GM12878 (cell line): ENCODE results near the gene LRRC53. TPM values are rescaled to one million over a fixed set of nuclear protein-coding genes. Genes with fewer than 3 reads are reported as not detected.

ENCODE experiments used
- ATAC-seq: fragments of 200-7000 bp; cut with Tn5 transposase; 3 replicates; pipeline ENCODE4 v1.9.1; 2020; ENCODE audit warnings: mild to moderate bottlenecking, moderate library complexity
- BruUV-seq: library from RNA; stranded (reverse); fragments of 400-500 nt; replicated peaks from 2 replicates; lab custom pipeline; 2021; lab: Mats Ljungman, UMichigan
- CTCF ChIA-PET: fragments of 300-600 bp; sonication (Branson Sonifier 250); formaldehyde crosslinking; extraction: SDS; loops from one replicate; lab custom pipeline; 2021; ENCODE audit warnings: inconsistent platforms; lab: Yijun Ruan, JAX
- POLR2A ChIA-PET: fragments of 350-600 bp; formaldehyde crosslinking; extraction: SDS; loops from one replicate; lab custom pipeline; 2021; ENCODE audit warnings: inconsistent platforms; lab: Charles Lee
- RAD21 ChIA-PET: fragments of 300-600 bp; sonication (Branson Sonifier 250); formaldehyde crosslinking; loops from one replicate; lab custom pipeline; 2023; ENCODE audit warnings: antibody characterized with exemption; ENCODE audit not compliant: unreplicated experiment; lab: Charles Lee
- SMC1A ChIA-PET: fragments of 300-600 bp; sonication (Branson Sonifier 250); formaldehyde crosslinking; loops from one replicate; lab custom pipeline; 2023; ENCODE audit not compliant: unreplicated experiment, uncharacterized antibody; lab: Charles Lee
- DNase-seq: peaks from one replicate; pipeline ENCODE4 v3.0.0-alpha.2; 2011; ENCODE audit warnings: low read depth, low spot score
- FAIRE-seq: peaks from 3 replicates; lab custom pipeline; 2011; peaks lifted over from hg19 to GRCh38; lab: Jason Lieb, UNC
- H2AFZ ChIP-seq: 2 replicates; pipeline ENCODE4 v1.6.0; 2011; ENCODE audit warnings: low read depth, low read length, control low read depth; ENCODE audit not compliant: control insufficient read depth
- H3K27ac ChIP-seq: 2 replicates; pipeline ENCODE4 v1.5.1; 2011; ENCODE audit warnings: control low read depth; ENCODE audit not compliant: control insufficient read depth, insufficient read depth
- H3K27me3 ChIP-seq, 2 experiments: replicated peaks in 1 of 2; 2 replicates each; pipeline versions ENCODE4 v1.6.0 to v1.6.1; 2011; ENCODE audit warnings: low read length in 1 of 2; ENCODE audit not compliant: control insufficient read depth in 2 of 2, insufficient read depth in 2 of 2
- H3K36me3 ChIP-seq, 2 experiments: 2 replicates each; pipeline ENCODE4 v1.5.1; 2011; ENCODE audit warnings: low read length in 1 of 2; ENCODE audit not compliant: control insufficient read depth in 2 of 2, insufficient read depth in 2 of 2
- H3K4me1 ChIP-seq: 2 replicates; pipeline ENCODE4 v1.6.1; 2011; ENCODE audit warnings: mild to moderate bottlenecking, low read length, moderate library complexity, mixed read lengths; ENCODE audit not compliant: control insufficient read depth, insufficient read depth
- H3K4me2 ChIP-seq: 2 replicates; pipeline ENCODE4 v1.6.0; 2011; ENCODE audit warnings: control low read depth; ENCODE audit not compliant: control insufficient read depth, insufficient read depth
- H3K4me3 ChIP-seq: fragments of 200-600 bp; sonication (generic); 2 replicates; pipeline ENCODE4 v1.5.1; 2016
- H3K79me2 ChIP-seq: 2 replicates; pipeline ENCODE4 v1.6.0; 2011; ENCODE audit warnings: low read length; ENCODE audit not compliant: control insufficient read depth, insufficient read depth
- H3K9ac ChIP-seq: 2 replicates; pipeline ENCODE4 v1.8.0; 2011; ENCODE audit warnings: low read length, control low read depth, mixed read lengths; ENCODE audit not compliant: control insufficient read depth, insufficient read depth
- H3K9me3 ChIP-seq: replicated peaks from 3 replicates; pipeline ENCODE4 v1.5.1; 2011; ENCODE audit warnings: mild to moderate bottlenecking, low read length; ENCODE audit not compliant: control insufficient read depth, insufficient read depth
- H4K20me1 ChIP-seq: 2 replicates; pipeline ENCODE4 v1.6.0; 2011; ENCODE audit not compliant: control insufficient read depth, insufficient read depth
- BHLHE40 ChIP-seq, 2 experiments: fragments of 450-650 bp in 1 of 2; IDR thresholded peaks; 2 replicates each; pipeline ENCODE4 v1.6.1; 2011 to 2017; ENCODE audit warnings: low read depth in 2 of 2, borderline replicate concordance in 1 of 2, improper control_type of control experiment in 1 of 2, low read length in 1 of 2, mild to moderate bottlenecking in 1 of 2
- RAD21 ChIP-seq: IDR thresholded peaks from 2 replicates; pipeline ENCODE4 v1.6.1; 2011; ENCODE audit warnings: mild to moderate bottlenecking, low read depth, low read length, moderate library complexity; ENCODE audit not compliant: insufficient read depth
- RUNX3 ChIP-seq: IDR thresholded peaks from 2 replicates; pipeline ENCODE4 v1.6.1; 2012; ENCODE audit warnings: low read length, inconsistent platforms
- SMARCA5 ChIP-seq: fragments of 450-650 bp; IDR thresholded peaks from 2 replicates; pipeline ENCODE4 v1.6.1; 2017; ENCODE audit warnings: mild to moderate bottlenecking
- SMC3 ChIP-seq: IDR thresholded peaks from 2 replicates; pipeline ENCODE4 v1.6.1; 2011; ENCODE audit warnings: low read length, improper control_type of control experiment, borderline replicate concordance
- STAT1 ChIP-seq: fragments of 450-650 bp; conservative IDR thresholded peaks from 2 replicates; pipeline ENCODE4 v1.6.1; 2014; ENCODE audit warnings: antibody characterized with exemption, mild to moderate bottlenecking
- WGBS: methylation state at CpG from one replicate; pipeline ENCODE4 v1.1.6; 2016; ENCODE audit warnings: low lambda C conversion rate; ENCODE audit not compliant: insufficient replicate concordance, insufficient coverage; ENCODE audit errors: missing lambda C conversion rate; 5-methylcytosine and 5-hydroxymethylcytosine counted together
- in situ Hi-C: fragments of 300-500 bp; cut with MboI; formaldehyde crosslinking; loops from 9 replicates; pipeline ENCODE4 v1.14.3; 2018; ENCODE audit warnings: mixed read lengths
- intact Hi-C: fragments of 100-400 bp; cut with micrococcal nuclease; formaldehyde crosslinking; loops from one replicate; pipeline ENCODE4 v1.14.2; 2022; ENCODE audit not compliant: unreplicated experiment
- polyA plus RNA-seq, 11 experiments: library from polyadenylated mRNA; depleted of rRNA in 4 of 11; unstranded in 6 of 11; stranded (reverse) in 5 of 11; fragments of >200 nt; fragmentation: Nextera tagmentation in 4 of 11; fragmentation: Illumina TruSeq in 1 of 11; extraction: Ambion mirVana in 4 of 11; extraction: Trizol in 1 of 11; gene quantifications; 1 replicate in 1 of 11; 2 replicates in 10 of 11; pipeline versions ENCODE4 v1.2.1 to v1.2.3, GENCODE V29; 2011 to 2016; ENCODE audit warnings: inconsistent platforms in 2 of 11, missing spikeins in 2 of 11, low read depth in 1 of 11
- total RNA-seq, 4 experiments: library from RNA; depleted of rRNA in 3 of 4; stranded (reverse); fragments of >200 nt in 3 of 4; fragmentation: Illumina TruSeq in 1 of 4; extraction: Trizol in 1 of 4; gene quantifications; 2 replicates each; pipeline versions ENCODE4 v1.2.1 to v1.2.3, GENCODE V29; 2013 to 2021
- TF ChIP-seq, protein P1 (sequence below), 3 experiments: IDR thresholded peaks in 2 of 3; conservative IDR thresholded peaks in 1 of 3; 2 replicates each; pipeline ENCODE4 v1.5.1; 2011; ENCODE audit warnings: low read depth in 3 of 3, low read length in 3 of 3, mild to moderate bottlenecking in 3 of 3, control low read depth in 2 of 3, moderate library complexity in 2 of 3, inconsistent platforms in 1 of 3, mixed read lengths in 1 of 3; ENCODE audit not compliant: control insufficient read depth in 2 of 3, insufficient read depth in 1 of 3; ENCODE audit errors: extremely low read depth in 1 of 3

The LRRC53 gene
- total and polyA plus RNA-seq, 10 of the 15 experiments (the other 5 are each of a cell fraction or from before 2014, with no cell fraction given): not detected

DNA sequence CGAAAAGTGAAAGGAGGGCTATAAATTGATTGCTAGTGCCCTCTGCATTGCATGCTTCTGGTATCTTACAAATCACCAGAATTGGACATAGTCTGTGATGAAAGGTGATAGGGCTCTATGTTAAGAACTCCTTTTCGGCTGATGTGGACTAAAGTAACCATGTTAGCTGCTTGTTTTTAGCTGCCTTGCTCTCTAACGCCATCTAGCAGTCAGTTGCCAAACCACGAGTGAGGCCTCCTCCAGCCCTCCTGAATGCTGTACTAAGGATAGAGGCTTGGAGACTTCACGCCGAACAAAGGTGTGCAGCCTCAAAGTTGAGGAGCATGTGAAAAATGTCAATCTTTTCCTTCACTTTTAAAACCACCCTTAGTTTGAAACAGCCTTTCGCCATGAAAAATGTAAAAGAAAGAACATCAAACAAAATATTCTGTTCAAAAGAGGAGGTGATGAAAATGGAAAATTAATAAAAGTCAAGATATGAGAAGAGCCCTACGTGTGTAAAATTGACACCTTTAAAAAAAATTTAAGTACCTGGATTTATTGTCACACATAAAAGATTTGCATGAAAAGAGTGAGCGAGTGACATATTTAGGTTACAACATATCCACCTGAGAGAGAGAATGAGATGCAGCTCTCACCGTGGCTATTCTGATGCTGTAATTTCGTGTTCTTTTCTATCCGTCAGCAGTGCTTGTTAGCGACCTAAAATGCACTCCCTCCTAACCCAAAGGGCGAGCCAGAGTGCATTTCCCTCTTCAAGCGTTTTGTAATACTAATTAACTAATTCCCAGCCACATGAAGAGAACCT is 8.1 kb downstream of the LRRC53 start:
- Histone ChIP-seq H4K20me1 (no peaks in the 10 kb centered on the region), H3K9me3 (no peaks in the 10 kb centered on the region), H3K36me3 (no peaks in the 10 kb centered on the region), H3K27me3 (no peaks in the 10 kb centered on the region), H3K79me2 (no peaks in the 10 kb centered on the region), H3K4me1 (no peaks in the 10 kb centered on the region), H3K9ac (no peak overlapping the region), H3K4me3 (no peak overlapping the region), H3K27ac (no peak overlapping the region), H3K4me2 (no peak overlapping the region), H2AFZ (no peak overlapping the region)
- FAIRE-seq: peak; percentile 98
- BruUV-seq: no TSS peak
- ATAC-seq: peak; percentile 99
- SMC1A ChIA-PET: interaction anchor here (1.0 to 2.3 kb wide), 7 partner anchors 7 to 698 kb away, joined by 3 to 18 read pairs (median 5); partner anchors contain the start of genes CRYZ, LRRC53 and TYW3
- RAD21 ChIA-PET: interaction anchor here (1.4 to 2.3 kb wide), 3 partner anchors 185 to 230 kb away, joined by 3 to 8 read pairs (median 7); no protein-coding TSS in a partner anchor
- 18% methylated on average over 15 of the region's 15 CpGs for WGBS
- TF ChIP-seq STAT1 (no peak), SMC3 (peak; percentile 66), RAD21 (peak; percentile 74), SMARCA5 (no peak), RUNX3 (peak; percentile 53; the same call in 1 of the 2 replicates), BHLHE40 (IDR thresholded peaks at IDR 0.05; ENCODE audit: borderline replicate concordance in 1 of 2, low read depth in 2 of 2, low read length in 1 of 2) (0 out of 4 replicates have a peak, but pooled peaks of 1 of the 2 experiments have one; percentile 16)
- TF ChIP-seq, protein P1, sequence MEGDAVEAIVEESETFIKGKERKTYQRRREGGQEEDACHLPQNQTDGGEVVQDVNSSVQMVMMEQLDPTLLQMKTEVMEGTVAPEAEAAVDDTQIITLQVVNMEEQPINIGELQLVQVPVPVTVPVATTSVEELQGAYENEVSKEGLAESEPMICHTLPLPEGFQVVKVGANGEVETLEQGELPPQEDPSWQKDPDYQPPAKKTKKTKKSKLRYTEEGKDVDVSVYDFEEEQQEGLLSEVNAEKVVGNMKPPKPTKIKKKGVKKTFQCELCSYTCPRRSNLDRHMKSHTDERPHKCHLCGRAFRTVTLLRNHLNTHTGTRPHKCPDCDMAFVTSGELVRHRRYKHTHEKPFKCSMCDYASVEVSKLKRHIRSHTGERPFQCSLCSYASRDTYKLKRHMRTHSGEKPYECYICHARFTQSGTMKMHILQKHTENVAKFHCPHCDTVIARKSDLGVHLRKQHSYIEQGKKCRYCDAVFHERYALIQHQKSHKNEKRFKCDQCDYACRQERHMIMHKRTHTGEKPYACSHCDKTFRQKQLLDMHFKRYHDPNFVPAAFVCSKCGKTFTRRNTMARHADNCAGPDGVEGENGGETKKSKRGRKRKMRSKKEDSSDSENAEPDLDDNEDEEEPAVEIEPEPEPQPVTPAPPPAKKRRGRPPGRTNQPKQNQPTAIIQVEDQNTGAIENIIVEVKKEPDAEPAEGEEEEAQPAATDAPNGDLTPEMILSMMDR (IDR thresholded peaks at IDR 0.05 in 2 of 3, conservative IDR thresholded peaks at IDR 0.05 in 1 of 3; ENCODE audit: control insufficient read depth in 2 of 3, extremely low read depth in 1 of 3, insufficient read depth in 1 of 3, low read depth in 3 of 3, low read length in 3 of 3): peak; percentile 82 to 89 (median 88)
- peak; percentile 33 for DNase-seq
- intact Hi-C loops (loop anchor here (5.0 to 10.0 kb wide), 3 partner anchors 183 to 660 kb away; partner anchors contain the start of genes CRYZ and TYW3), in situ Hi-C loops (no loop called here)
- POLR2A ChIA-PET: interaction anchor here (0.6 kb wide), 1 partner anchor 520 kb away, joined by 3 read pairs; no protein-coding TSS in a partner anchor
- CTCF ChIA-PET: interaction anchor here (0.7 to 7.1 kb wide), 26 partner anchors 10 to 501 kb away, joined by 3 to 61 read pairs (median 4); partner anchors contain the start of genes CRYZ and TYW3
